ENCODE results near the gene OR8K1.

DNA sequence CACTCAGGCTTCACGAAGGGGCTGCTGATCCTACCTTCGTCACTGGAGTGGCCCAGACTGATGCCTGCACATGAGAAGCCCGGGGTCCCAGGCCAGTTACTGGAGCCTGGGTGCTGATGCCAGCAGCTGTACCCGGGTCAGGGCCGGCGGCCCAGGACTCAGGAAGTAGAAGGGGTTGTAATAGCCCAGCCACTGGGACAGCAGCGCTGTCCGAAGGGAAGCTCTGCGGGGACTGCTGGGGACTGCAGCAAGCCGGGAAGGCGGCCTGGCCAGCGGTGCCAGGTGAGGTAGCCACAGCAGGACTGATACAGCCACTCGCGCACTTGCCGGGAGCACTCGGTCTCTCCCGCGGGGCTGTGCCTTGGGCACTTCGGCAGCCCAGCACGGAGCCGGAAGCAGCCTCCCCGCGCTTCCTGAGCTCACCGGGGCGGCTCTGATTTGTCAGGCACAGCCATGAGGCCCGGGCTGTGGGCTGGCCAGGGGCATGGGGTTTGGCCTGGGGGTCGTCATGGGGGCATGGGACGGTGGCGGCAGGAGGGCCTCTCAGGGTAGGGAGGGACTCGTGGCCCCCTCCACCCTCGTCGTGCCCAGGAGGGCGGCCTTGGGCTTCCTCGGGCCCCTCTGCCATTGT is 13.9 kb upstream of the OR8K1 start:
- no peak for TF ChIP-seq EZH2 (IDR thresholded peaks at IDR 0.05; ENCODE audit: borderline replicate concordance)
- no peak for TF ChIP-seq EZH2phosphoT487 (IDR thresholded peaks at IDR 0.05; ENCODE audit: low read depth, severe bottlenecking, unreplicated experiment)

Measured in hepatocyte (in vitro differentiated cells).